Middle frontal gyrus (tissue), 1 donor: ENCODE results near the gene FFAR3.
"Not testable (repeated sequence)": the region's sequence is repeated elsewhere in the genome, so short reads cannot be mapped to it uniquely, and the experiment has no call there.

ENCODE experiments used
- DNase-seq: peaks from one replicate; pipeline ENCODE4 v3.0.0-alpha.2; 2015; ENCODE audit warnings: low spot score; ENCODE audit errors: extremely low spot score

The FFAR3 gene

DNA sequence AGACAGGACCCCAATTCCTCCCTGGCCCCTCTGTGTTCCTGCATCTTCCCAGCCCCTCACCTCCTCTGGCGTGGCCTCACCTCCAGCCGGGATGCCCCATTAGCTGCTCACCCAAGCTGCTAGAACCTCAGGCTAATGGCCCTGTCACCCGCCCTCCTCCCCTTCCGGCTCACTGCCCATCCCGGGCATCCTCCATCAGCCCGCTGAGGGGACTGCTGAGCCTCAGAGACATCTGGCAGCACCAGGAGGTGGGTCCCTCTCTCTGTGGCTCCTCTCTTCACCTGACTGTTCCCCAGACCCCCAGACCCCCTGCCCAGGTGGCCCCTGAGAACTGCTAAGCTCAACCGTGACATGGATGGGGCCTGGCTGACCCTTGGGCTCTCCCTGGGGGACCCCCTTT is 7.7 kb upstream of the FFAR3 start:
- DNase-seq: no peak

DNA sequence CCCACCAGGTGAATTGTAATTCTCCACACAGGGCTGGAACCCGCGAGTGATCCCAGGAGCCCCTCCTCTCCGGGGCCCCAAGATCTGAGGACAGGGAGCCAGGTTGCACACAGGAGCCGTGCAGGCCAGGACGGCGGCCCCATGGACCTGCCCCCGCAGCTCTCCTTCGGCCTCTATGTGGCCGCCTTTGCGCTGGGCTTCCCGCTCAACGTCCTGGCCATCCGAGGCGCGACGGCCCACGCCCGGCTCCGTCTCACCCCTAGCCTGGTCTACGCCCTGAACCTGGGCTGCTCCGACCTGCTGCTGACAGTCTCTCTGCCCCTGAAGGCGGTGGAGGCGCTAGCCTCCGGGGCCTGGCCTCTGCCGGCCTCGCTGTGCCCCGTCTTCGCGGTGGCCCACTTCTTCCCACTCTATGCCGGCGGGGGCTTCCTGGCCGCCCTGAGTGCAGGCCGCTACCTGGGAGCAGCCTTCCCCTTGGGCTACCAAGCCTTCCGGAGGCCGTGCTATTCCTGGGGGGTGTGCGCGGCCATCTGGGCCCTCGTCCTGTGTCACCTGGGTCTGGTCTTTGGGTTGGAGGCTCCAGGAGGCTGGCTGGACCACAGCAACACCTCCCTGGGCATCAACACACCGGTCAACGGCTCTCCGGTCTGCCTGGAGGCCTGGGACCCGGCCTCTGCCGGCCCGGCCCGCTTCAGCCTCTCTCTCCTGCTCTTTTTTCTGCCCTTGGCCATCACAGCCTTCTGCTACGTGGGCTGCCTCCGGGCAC is 6.7 kb upstream of the FFAR3 start:
- DNase-seq: no peak

DNA sequence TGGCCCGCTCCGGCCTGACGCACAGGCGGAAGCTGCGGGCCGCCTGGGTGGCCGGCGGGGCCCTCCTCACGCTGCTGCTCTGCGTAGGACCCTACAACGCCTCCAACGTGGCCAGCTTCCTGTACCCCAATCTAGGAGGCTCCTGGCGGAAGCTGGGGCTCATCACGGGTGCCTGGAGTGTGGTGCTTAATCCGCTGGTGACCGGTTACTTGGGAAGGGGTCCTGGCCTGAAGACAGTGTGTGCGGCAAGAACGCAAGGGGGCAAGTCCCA is 6.1 kb upstream of the FFAR3 start:
- DNase-seq: no peak

DNA sequence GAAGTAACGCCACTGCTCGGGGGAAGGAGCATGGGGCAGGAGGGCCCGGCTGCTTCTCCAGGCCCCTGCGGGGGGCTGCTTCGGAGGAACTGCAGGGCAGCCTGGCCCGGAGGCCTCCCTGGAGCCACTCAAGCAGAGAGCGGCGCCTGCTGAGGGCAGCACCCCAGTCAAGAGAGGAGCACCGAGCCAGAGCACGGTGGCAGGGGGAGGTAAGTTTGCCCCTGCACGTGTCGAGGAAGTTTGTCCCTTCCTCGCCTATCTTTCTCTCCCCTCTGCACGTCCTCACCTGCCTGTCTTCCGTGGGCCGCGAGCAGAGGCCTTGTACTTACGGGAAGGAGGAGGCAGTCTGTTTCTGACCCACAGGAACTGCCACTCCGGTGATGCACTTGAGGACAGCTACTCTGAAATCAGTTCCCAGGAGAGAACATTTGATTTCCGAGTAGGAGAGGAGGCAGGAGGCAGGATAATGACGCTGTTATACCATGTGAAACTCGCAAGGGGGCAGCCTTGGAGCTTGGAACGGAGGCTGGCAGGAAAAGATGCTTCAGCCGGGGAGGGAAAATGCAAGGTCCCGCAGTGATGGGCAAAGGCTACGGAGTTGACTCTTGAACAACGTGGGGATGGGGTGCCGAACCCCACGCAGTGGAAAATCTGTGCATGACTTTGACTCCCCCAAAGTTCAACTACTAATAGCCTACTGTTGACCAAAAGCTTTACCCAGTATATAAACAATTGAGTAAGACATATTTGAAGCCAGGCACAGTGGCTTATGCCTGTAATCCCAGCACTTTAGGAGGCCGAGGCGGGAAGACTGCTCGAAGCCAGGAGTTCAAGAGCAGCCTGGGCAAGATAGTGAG is 5.6 kb upstream of the FFAR3 start:
- DNase-seq: peak; percentile 72

DNA sequence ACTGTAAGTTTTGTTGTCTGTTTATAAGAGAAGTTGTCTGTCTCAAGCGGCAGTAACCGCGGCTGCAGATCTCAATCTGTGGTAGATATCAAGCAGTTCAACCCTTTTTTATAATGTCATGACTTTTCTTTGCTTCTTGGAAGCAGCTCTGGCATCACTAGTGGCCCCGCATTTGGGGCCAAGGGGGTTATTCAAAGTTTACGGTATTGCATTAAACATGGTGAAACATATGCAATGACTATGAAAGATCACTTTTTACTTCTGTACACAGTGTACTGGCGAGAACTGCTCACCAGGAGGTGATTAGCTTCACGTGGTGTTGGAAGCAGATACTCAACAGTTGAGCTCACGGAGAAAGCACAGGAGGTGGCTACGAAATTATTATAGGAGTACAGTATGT is 4.6 kb upstream of the FFAR3 start:
- DNase-seq: no peak

DNA sequence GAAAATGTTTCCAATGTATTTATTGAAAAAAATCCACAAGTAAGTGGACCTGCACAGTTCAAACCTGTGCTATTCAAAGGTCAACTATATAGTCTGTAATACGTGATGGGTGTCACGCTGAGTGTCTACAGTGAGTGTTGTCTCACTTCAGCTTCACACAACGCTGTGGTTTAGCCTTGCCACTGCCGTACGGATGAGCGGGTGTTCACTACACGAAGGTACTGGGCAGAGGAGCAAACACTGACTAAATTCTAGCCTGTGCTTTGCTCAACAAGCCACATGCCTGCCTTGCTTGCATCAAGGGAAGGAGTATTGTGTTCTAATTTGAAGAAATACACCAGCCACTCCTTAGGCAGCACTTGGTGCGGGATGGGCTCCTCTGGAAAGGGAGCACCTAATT is 3.4 kb upstream of the FFAR3 start:
- no peak for DNase-seq

DNA sequence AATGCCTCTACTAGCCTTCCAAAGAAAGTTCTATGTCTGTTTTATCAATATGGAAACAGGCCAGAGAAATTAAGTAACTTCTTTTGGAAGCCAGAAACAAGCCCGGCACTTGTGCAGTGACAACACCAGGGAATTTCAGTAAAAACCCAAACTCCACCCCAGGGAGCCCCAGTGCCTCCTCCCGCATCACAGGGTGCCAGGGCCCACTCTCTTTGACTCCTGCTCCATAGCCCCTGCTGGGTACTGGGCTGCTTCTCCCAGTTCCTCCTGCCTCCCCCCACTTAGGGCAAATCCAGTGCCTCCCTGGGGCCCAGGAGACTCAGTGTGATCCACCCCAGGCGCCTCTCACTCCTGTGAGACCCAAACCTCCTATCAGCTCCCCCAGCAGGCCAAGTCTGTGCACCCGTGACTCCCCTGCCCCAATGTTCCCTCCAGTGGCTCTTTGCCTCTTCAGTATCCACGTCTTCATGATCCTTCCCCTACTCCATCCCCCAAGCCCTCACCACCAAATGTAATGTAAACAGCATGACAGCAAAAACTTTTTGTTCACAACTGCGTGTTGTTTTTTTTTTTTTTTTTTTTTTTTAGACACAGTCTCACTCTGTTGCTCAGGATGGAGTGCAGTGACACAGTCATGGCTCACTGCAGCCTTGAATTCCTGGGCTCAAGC is 2.3 kb upstream of the FFAR3 start:
- DNase-seq: no peak

DNA sequence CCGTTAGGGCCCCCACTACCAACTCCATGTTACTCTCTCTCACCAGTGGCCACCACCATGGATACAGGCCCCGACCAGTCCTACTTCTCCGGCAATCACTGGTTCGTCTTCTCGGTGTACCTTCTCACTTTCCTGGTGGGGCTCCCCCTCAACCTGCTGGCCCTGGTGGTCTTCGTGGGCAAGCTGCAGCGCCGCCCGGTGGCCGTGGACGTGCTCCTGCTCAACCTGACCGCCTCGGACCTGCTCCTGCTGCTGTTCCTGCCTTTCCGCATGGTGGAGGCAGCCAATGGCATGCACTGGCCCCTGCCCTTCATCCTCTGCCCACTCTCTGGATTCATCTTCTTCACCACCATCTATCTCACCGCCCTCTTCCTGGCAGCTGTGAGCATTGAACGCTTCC is 574 bp downstream of the FFAR3 start:
- not testable (repeated sequence) for DNase-seq

DNA sequence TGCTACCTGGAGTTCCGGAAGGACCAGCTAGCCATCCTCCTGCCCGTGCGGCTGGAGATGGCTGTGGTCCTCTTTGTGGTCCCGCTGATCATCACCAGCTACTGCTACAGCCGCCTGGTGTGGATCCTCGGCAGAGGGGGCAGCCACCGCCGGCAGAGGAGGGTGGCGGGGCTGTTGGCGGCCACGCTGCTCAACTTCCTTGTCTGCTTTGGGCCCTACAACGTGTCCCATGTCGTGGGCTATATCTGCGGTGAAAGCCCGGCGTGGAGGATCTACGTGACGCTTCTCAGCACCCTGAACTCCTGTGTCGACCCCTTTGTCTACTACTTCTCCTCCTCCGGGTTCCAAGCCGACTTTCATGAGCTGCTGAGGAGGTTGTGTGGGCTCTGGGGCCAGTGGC is 1.1 kb downstream of the FFAR3 start:
- not testable (repeated sequence) for DNase-seq

DNA sequence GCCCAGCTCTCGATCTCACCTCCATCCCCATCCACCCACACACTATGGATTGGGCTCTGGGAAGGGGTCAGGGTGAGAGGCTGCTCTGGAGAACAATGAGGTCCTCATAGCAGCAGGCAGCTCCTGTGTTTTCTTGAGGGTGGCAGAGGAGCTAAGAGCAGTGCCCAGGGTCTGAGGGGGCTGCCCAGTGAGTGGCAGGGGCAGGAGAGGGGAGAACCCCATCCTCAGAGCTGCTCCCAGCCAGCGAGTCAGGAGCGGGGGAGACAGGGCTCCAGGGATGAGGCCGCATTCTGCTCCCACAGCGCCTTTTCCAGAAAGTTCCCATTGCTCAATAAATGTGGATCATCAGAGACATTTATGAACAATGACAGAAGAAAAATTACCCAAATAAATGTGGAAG is 1.8 kb downstream of the FFAR3 start:
- DNase-seq: not testable (repeated sequence)

DNA sequence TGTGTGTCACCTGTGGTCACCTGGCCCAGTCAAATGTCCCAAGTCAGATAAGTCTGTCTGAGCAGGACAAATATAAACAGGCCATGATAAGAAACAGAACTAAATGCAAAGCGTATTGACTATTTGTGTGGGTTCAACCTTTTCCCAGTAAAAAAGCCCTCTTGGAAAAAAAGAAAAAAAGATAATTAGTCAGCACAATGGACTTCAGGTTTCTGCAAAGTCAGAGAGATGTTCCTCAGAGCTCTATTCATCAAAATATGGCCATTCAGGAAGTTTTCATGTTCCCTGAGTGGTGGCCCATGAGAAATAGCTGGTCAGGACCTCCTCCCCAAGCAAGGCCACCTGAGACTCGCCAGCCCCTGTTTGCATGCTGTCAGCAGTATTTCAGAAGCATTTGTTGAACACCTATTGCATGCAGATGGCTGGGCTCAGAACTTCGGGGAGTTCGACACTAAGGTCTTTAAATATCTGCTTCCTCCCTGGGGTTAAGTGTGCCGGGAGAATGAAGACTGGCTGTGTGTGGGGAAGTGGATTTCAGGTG is 2.7 kb downstream of the FFAR3 start:
- no peak for DNase-seq

DNA sequence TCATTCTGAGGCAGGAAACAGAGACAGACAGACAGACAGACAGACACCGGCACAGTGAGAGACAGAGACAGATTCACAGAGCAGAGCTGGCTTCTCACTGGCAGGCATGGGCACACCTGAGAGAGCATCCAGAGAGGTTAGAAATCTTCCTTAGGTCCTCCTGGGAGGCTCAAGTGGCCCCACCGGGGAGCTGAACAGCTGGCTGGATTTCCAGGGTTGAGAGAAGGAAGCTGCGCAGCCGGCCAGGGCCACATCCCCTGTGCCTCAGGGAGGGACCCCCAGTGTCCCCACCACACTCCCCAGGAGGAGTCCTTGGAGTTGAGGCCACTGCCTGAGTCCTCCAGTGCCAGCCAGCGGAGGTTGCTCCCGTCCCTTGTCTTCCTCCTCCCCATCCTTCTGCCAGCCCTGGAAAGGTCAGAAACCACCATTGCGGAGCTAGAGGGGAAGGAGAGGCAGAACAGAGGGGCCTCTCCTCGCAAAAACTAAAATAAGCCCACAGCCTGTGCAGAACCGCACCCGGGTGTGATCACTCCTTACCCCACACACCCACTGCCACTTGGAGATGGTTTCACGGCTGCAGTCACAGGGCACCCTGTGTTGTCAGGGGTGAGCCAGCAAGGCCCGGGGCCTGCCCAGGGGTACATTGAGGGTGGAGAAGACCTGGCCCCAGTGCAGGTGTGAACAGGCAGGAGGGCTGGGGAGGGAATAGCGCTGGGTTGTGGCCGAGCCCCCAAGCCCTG is 4.2 kb downstream of the FFAR3 start:
- no peak for DNase-seq

DNA sequence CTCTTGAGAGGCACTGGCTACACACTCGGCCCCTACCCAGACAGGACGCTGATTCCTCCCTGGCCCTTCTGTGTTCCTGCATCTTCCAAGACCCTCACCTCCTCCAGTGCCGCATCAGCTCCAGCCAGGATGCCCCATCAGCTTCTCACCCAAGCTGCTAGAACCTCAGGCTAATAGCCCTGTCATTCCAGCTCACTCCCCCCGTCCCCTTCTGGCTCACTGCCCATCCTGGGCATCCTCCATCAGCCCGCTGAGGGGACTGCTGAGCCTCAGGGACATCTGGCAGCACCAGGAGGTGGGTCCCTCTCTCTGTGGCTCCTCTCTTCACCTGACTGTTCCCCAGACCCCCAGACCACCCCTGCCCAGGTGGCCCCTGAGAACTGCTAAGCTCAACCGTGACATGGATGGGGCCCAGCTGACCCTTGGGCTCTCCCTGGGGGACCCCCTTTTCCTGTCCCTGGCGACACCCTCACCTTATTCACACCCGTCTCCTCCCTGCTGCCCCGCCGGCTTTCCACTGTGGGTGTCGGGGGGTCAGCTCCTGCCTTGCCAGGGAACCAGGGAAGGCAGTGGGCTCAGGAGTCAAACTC is 4.8 kb downstream of the FFAR3 start:
- no peak for DNase-seq

DNA sequence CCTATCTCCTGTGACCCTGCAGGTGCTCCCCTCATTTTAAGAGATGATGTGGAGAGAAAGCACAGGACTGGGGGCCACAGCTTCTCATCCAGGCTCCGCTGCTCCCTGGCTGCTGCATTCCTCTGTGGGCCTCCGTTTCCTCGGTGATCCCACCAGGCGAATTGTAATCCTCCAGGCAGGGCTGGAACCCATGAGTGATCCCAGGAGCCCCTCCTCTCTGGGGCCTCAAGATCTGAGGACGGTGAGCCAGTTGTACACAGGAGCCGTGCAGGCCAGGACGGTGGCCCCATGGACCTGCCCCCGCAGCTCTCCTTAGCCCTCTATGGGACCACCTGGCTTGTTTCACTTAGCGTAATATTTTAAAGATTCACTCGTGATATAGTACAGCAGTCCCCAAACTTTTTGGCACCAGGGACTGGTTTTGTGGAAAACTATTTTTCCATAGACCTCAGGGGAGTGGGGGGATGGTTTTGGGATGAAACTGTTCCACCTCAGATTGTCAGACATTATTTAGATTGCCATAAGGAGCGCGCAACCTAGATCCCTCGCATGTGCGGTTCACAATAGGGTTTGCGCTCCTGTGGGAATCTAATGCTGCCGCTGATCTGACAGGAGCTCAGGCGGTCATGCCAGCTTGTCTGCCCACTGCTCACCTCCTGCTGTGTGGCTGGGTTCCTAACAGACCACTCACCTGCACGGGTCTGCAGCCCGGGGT is 5.6 kb downstream of the FFAR3 start:
- no peak for DNase-seq

DNA sequence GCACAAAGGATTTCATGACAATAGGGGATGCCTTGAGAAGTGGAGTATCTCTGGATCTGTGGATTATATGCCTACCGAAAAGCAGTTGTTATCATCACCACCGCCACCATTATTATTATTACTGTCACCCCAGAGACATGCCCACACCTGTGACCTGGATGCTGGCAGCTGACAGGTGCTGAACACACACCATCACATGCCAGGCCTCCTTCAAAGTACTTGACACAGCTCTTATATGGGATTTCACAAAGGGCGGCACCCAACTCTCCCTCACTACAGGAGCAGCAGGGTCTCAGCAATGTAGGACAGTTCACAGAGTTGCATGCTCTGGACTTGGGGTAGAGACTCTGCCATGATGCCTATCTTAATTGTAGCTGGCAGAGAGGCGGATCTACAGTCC is 7.0 kb downstream of the FFAR3 start:
- DNase-seq: no peak

DNA sequence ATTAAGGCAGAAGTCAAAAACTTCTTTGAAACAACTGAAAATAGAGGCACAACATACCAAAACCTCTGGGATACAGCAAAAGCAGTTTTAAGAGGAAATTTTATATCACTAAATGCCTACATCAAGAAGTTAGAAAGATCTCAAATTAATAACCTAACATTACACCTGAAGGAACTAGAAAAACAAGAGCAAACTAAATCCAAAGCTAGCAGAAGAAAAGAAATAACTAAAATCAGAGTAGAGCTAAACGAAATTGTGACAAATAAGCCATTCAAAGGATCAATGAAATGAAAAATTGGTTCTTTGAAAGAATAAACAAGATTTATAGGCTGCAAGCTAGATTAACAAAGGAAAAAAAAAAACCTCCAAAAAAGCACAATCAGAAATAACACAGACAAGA is 10.1 kb downstream of the FFAR3 start:
- DNase-seq: no peak

DNA sequence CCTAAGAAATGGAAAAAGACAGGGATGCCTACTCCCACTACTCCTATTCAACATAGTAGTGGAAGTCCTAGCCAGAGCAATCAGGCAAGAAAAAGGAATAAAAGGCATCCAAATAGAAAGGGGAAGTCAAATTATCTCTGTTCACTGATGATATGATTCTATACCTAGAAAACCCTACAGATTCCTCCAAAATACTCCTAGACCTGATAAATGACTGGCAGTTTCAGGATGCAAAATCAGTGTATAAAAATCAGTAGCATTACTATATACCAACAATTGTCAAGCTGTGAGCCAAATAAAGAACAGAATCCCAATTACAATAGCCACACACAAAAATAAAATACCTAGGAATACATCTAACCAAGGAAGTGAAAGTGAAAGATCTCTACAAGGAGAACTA is 11.3 kb downstream of the FFAR3 start:
- no peak for DNase-seq

DNA sequence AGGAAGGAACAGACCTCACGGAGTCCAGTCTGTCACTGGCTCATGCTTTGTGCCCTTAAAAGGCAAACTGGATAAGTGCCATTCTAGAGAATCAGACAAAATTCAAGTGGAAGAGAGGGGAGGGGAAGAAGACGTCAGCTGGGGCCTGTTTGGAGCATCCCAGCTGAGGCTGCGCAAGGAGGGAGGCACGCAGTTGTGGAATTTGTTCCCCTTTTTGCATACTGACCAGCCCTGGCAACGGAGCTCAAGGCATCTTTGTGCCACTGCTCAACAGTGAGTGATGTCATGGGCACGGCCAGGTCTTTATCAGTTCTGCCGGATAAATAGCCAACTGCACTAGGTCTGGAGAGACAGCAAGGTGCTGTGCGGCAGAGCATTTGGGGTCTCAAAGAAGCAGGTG is 12.5 kb downstream of the FFAR3 start, which contains the start of gene GPR42:
GPR42 (plus strand) TSS at position 347 of the 400 bp plus-strand sequence. CDS start 292 bp downstream, outside the sequence.
- no peak for DNase-seq

DNA sequence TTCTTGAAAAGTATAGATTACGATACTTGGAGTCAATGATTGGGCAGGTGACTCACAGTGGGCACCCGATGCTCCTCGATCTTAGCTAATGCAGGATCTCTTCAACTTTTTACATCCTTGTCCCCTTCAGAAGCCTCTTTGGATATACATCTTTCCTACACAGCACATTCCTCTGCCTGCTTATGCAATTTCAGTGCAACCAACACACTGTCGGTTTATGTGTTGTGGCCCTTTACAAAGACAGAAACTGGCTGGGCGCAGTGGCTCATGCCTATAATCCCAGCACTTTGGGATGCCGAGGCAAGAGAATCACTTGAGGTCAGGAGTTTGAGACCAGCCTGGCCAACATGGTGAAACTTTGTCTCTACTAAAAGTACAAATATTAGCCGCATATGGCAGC is 15.2 kb downstream of the FFAR3 start:
- no peak for DNase-seq

DNA sequence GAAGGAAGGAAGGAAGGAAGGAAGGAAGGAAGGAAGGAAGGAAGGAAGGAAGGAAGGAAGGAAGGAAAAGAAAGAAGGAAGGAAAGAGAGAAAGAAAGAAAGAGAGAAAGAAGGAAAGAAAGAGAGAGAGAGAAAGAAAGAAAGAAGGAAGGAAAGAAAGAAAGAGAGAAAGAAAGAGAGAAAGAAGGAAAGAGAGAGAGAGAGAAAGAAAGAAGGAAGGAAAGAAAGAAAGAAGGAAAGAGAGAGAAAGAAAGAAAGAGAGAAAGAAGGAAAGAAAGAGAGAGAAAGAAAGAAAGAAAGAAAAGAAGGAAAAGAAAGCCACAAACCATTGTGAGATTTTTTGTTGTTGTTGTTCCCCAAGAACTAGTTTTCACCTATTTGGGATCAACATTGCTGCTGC is 15.8 kb downstream of the FFAR3 start:
- not testable (repeated sequence) for DNase-seq
